HL-60 (cell line): Measurements from ENCODE around the gene RTP5.

Source experiments
- DNase-seq, 2 experiments: peaks; one replicate each; pipeline ENCODE4 v3.0.0-alpha.2; 2010 to 2020; ENCODE audit warnings: low read depth in 1 of 2, low spot score in 1 of 2
- H3K27ac ChIP-seq: fragments of 250-450 bp; sonication (Bioruptor Pico); replicated peaks from 2 replicates; pipeline ENCODE4 v1.5.1; 2020; ENCODE audit warnings: mild to moderate bottlenecking, moderate library complexity
- H3K27me3 ChIP-seq: fragments of 250-450 bp; sonication (Bioruptor Pico); 2 replicates; pipeline ENCODE4 v1.5.1; 2021; ENCODE audit warnings: mild to moderate bottlenecking, moderate library complexity; ENCODE audit not compliant: insufficient read depth, poor library complexity, severe bottlenecking
- H3K4me3 ChIP-seq: replicated peaks from 2 replicates; pipeline ENCODE4 v1.5.1; 2011; ENCODE audit warnings: mild to moderate bottlenecking, control low read depth, low read length; ENCODE audit not compliant: insufficient read depth
- GABPA ChIP-seq: IDR thresholded peaks from 2 replicates; pipeline ENCODE4 v1.6.1; 2012; ENCODE audit warnings: low read depth
- POLR2AphosphoS5 ChIP-seq: IDR thresholded peaks from 2 replicates; pipeline ENCODE4 v1.6.1; 2012; ENCODE audit warnings: low read depth
- SPI1 ChIP-seq: IDR thresholded peaks from 2 replicates; pipeline ENCODE4 v1.6.1; 2012; ENCODE audit warnings: low read depth, mild to moderate bottlenecking, borderline replicate concordance
- TF ChIP-seq, protein P1 (sequence below): IDR thresholded peaks from one replicate; pipeline ENCODE4 v1.5.1; 2011; ENCODE audit warnings: low read length, control low read depth, inconsistent platforms; ENCODE audit not compliant: insufficient read depth
- TF ChIP-seq, protein P2 (sequence below): IDR thresholded peaks from 2 replicates; pipeline ENCODE4 v1.6.1; 2012; ENCODE audit warnings: low read depth; ENCODE audit not compliant: insufficient replicate concordance

The RTP5 gene

DNA sequence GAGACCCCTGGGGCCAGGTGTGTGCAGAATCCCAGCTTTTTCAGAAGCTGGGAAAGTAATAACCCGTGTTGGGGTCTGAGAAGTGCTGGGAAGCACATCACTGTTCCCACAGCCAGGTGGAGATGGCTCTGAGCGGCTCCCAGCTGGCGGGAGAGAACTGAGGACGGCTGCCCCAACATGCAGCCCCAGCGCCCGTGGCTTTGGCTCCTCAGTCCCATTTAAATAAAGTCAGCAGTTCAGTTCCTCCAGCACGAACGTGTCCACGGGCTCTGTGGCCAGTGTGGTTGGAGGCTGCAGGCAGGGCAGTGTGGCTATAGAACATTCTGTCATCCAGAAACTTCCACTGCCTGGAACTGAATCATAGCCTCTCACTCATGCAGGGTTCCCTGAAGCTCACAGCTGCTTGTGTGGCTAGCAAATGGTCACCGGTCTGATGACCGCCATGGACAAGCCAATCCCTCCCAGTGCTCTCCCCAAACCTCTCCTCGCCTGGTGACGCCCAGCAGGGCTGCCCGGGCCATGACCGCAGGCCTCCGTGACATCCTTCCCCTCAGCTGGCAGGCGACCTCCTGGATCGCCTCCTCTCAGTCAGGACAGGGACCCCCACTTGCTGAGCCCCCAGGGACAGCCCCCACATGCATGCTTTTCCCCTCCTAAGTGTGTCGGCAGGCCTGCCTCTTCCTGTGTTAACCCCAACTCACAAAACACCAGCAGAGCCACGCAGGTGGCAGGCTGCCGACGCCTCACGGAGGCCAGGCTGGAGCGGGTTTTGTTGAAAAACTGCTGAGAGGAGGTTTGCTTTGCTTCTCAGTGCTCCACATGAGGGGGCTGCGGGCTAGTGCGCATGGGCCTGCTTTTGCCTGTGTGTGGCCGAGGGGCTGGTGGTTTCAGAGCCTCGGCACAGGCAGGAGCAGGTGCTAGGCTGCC lies 1.3 kb downstream of the RTP5 start:
- no peak overlapping the region for H3K27ac ChIP-seq
- peaks cover 52% of the 10 kb centered on the region for H3K27me3 ChIP-seq
- TF ChIP-seq, protein P1, sequence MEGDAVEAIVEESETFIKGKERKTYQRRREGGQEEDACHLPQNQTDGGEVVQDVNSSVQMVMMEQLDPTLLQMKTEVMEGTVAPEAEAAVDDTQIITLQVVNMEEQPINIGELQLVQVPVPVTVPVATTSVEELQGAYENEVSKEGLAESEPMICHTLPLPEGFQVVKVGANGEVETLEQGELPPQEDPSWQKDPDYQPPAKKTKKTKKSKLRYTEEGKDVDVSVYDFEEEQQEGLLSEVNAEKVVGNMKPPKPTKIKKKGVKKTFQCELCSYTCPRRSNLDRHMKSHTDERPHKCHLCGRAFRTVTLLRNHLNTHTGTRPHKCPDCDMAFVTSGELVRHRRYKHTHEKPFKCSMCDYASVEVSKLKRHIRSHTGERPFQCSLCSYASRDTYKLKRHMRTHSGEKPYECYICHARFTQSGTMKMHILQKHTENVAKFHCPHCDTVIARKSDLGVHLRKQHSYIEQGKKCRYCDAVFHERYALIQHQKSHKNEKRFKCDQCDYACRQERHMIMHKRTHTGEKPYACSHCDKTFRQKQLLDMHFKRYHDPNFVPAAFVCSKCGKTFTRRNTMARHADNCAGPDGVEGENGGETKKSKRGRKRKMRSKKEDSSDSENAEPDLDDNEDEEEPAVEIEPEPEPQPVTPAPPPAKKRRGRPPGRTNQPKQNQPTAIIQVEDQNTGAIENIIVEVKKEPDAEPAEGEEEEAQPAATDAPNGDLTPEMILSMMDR, result no peak
- TF ChIP-seq GABPA (no peak), POLR2AphosphoS5 (no peak)
- H3K4me3 ChIP-seq, result no peak overlapping the region
- DNase-seq, result no peak

DNA sequence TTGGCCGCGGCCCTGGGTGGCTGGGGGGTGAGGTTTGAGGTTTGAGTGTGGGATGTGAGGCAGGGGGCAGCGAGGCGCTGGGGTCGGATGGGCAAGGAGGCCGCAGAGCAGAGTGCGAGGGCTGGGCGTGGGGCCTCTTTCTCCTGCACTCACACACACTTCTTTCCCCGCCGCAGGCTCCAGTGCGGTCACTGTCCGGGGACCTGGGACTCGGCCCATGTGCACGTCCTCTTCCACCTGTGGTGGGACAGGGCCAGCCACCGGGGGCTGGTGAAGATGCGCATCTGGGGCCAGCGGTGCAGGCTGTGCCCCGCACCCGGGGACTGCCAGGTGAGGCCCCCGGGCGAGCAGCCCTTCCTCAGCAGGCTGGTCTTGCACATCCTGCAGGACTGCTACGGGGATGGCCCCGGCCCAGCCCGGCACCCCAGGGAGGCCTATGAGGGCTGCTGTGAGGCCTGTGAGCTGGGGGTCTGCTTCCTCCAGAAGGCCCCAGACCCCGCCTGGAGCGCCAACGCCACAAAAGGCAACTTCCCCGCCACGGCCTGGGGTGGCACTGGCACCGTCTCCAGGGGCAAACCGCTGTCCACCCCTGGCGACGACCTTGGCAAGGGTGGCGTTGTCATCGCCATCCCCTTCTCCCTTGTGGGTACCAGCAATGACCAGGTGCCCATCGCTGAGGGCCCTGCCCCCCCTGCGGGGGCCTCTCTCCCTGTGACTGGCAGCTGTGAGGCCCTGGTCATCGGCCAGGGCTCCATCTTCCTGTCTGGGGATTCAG lies 2.2 kb downstream of the RTP5 start:
- Histone ChIP-seq H3K4me3 (no peak overlapping the region), H3K27ac (no peak overlapping the region), H3K27me3 (peaks cover 46% of the 10 kb centered on the region)
- DNase-seq, result no peak
- TF ChIP-seq GABPA (no peak), POLR2AphosphoS5 (no peak), SPI1 (no peak)
- TF ChIP-seq, protein P1, result no peak
- TF ChIP-seq, protein P2, sequence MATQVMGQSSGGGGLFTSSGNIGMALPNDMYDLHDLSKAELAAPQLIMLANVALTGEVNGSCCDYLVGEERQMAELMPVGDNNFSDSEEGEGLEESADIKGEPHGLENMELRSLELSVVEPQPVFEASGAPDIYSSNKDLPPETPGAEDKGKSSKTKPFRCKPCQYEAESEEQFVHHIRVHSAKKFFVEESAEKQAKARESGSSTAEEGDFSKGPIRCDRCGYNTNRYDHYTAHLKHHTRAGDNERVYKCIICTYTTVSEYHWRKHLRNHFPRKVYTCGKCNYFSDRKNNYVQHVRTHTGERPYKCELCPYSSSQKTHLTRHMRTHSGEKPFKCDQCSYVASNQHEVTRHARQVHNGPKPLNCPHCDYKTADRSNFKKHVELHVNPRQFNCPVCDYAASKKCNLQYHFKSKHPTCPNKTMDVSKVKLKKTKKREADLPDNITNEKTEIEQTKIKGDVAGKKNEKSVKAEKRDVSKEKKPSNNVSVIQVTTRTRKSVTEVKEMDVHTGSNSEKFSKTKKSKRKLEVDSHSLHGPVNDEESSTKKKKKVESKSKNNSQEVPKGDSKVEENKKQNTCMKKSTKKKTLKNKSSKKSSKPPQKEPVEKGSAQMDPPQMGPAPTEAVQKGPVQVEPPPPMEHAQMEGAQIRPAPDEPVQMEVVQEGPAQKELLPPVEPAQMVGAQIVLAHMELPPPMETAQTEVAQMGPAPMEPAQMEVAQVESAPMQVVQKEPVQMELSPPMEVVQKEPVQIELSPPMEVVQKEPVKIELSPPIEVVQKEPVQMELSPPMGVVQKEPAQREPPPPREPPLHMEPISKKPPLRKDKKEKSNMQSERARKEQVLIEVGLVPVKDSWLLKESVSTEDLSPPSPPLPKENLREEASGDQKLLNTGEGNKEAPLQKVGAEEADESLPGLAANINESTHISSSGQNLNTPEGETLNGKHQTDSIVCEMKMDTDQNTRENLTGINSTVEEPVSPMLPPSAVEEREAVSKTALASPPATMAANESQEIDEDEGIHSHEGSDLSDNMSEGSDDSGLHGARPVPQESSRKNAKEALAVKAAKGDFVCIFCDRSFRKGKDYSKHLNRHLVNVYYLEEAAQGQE, result no peak

DNA sequence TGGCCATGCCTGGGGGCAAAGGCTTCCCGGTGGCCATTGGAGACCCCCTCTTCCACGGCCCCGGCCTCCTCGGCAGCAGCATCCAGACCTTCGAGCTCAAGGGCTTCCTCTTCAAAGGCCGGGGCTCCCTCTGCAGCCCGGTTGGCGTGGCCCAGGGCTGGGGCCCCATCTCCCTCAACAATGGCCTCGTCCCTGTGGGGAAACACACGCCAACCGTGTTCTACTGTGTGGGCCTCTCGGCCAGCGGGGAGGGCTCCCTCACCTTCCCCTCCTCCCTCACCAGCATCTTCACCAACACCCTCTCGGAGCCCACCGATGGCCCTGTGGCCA lies 2.7 kb downstream of the RTP5 start:
- TF ChIP-seq, protein P2, result no peak
- TF ChIP-seq, protein P1, result no peak
- TF ChIP-seq SPI1 (no peak), POLR2AphosphoS5 (no peak), GABPA (no peak)
- no peak overlapping the region for H3K27ac ChIP-seq
- DNase-seq, result no peak
- no peak overlapping the region for H3K4me3 ChIP-seq
- peaks cover 40% of the 10 kb centered on the region for H3K27me3 ChIP-seq
